Coronary artery (tissue), 2 donors: Measurements from ENCODE around the gene LYPD6.

Experiments used
- DNase-seq: peaks from one replicate; pipeline ENCODE4 v3.0.0-alpha.2; 2017; ENCODE audit warnings: low spot score
- H3K27ac ChIP-seq, 2 donors: fragments of 200-600 bp; sonication (generic); one replicate each; pipeline ENCODE4 v1.5.1; 2016 to 2019
- H3K4me3 ChIP-seq: fragments of 200-600 bp; sonication (generic); 2 replicates; pipeline ENCODE4 v1.5.1; 2016; ENCODE audit warnings: mild to moderate bottlenecking, moderate library complexity
- CTCF ChIP-seq: fragments of 200-600 bp; sonication (generic); IDR thresholded peaks from one replicate; pipeline ENCODE4 v1.5.1; 2019; ENCODE audit warnings: antibody characterized with exemption

LYPD6 gene

GRCh38 chr2:149428783-149429182, 98.4 kb downstream of the LYPD6 start:
- DNase-seq, result no peak
- Histone ChIP-seq H3K4me3 (no peak overlapping the region), H3K27ac (no peak overlapping the region)
- no peak for TF ChIP-seq CTCF

GRCh38 chr2:149430743-149431736, 100.7 kb downstream of the LYPD6 start:
- no peak for DNase-seq
- no peak overlapping the region for H3K4me3 ChIP-seq
- H3K27ac ChIP-seq, result no peak overlapping the region
- TF ChIP-seq CTCF, result no peak

- Histone ChIP-seq H3K27ac (no peak overlapping the region), H3K4me3 (no peak overlapping the region)
- no peak for TF ChIP-seq CTCF
- no peak for DNase-seq
Measured at GRCh38 chr2:149438330-149438960, 108.1 kb downstream of the LYPD6 start.

GRCh38 chr2:149441255-149441654, 110.9 kb downstream of the LYPD6 start:
- DNase-seq, result no peak
- TF ChIP-seq CTCF, result no peak
- no peak overlapping the region for H3K27ac ChIP-seq
- H3K4me3 ChIP-seq, result no peak overlapping the region

GRCh38 chr2:149442346-149442745, 112.0 kb downstream of the LYPD6 start:
- H3K27ac ChIP-seq, result no peak overlapping the region
- H3K4me3 ChIP-seq, result no peak overlapping the region
- no peak for TF ChIP-seq CTCF
- no peak for DNase-seq

- DNase-seq, result no peak
- H3K4me3 ChIP-seq, result no peak overlapping the region
- H3K27ac ChIP-seq, result no peak overlapping the region
- TF ChIP-seq CTCF, result no peak
Measured at GRCh38 chr2:149443150-149443549, 112.8 kb downstream of the LYPD6 start.
